ENCODE data around the gene SOX5.
"Not testable (repeated sequence)": the region's sequence is repeated elsewhere in the genome, so short reads cannot be mapped to it uniquely, and the experiment has no call there.

The SOX5 gene

DNA sequence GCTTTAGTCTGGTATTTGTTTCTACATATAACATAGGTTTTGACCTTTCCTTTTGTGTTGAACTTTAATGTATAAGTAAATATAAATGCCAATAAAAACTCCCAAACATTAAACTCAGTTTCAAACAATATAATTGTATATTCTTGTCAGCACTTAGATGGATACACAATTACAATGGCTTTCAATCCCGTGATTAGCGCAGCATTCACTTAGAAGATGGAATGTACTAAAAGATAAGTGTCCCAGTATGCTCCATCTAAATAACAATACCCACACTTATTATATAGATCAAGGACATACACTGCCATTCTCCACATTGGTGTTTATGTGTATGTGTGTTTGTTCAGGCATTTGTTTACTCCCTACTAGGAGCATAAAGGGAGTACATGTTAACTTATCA lies 193.1 kb downstream of the SOX5 start:
- no peak for DNase-seq (ENCODE audit: low spot score)

DNA sequence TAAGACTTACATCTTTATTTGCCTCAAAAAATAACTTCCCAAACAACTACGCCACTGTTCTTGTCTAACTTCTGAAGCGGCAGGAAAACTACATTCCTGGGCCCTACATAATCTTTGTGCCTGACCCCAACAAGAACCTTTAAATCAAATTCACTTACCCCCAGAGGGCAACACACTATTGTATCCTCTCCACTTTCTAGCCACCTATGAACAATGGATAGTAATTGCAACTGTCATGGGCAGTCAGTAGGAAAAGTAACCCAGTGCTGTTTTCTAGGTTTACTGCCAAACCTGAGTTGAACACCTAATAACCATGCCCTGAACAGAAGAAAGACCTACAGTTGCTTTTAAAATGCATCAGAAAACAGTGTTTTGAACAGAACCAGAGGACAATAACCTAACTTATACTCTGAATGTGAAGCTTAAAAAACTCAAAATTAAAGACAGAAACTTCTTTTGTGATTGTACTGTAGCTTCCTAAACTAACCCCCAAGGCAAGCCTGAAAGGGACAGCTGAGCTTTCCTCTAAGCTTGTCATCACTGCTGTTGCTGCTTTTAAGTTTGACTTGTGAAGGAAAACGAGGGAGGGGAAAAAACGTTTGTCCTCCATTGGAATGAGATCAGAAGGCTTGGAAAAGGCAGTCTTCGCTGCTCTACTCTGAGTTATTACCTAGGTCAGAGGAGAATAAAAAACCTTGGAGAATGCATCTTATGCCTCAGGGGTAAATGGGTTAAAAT lies 195.7 kb downstream of the SOX5 start:
- no peak for DNase-seq (ENCODE audit: low spot score)

DNA sequence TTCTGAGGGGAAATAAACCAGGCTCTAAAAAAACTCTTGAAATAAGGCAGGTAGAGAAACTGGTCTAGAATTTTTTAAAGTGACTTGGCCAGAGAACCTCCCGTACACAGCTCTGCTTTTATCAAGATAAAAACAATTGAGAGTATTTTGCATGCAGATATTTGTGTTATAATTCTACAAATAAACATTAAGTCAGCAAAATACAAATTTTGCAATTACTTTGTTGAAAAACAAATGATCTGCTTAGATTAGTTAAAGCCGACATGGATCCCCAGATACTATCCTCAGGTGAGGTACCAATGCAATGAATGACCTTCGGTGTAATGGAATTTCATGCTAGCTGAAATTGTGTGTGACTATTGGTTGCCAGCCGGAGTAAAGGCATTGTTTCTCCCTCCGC lies 197.2 kb downstream of the SOX5 start:
- no peak for DNase-seq (ENCODE audit: low spot score)

DNA sequence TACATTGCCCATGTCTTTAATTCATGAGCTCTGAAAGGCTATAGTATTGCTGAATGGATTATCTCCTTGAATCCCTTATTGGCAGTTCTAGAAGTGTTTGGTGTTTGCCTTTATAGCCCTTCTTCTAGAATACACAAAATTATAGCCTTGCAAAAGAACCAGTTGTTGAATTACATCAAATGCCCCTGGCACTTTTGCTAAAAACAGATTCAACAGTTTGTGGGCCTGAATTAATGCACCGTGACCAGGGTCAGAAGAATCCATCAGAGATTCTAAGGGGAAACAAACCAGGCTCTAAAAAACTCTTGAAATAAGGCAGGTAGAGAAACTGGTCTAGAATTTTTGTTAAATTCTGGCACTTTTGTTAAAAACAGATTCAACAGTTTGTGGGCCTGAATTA lies 197.8 kb downstream of the SOX5 start:
- DNase-seq (ENCODE audit: low spot score): no peak

DNA sequence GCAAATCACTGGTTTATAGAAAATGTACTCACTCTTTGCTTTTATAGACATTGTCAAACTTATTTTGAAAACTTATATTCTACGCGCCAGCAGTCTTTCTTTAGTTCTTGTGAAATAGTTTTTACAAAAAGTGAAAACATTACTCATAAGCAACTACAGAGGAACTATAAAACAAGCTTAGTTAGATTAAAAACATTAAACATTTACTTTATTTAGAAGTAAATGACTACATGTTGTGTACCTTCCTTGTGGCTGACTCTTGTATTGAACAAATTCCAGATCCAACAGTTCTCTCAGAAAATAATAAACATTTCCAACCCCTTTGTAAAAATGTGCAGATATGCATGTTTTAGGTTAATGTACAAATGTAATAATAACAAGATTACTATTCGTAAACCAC lies 198.5 kb downstream of the SOX5 start:
- DNase-seq (ENCODE audit: low spot score): no peak

DNA sequence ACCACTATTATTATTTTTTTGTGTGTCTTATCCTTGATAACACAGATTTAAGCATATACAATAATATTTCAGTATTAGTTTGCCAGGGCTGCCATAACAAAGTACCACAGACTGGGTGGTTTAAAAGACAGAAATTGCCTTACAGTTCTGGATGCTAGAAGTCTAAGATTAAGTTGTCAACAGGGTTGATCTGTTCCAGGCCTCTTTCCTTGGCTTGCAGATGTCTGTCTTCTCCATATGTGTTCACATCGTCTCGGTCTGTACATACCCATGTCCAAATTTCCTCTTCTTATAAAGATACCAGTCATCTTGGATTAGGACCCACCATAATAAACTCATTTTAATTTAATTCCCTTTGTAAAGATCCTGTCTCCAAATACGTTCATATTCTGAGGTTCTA lies 204.8 kb downstream of the SOX5 start:
- DNase-seq (ENCODE audit: low spot score): no peak

DNA sequence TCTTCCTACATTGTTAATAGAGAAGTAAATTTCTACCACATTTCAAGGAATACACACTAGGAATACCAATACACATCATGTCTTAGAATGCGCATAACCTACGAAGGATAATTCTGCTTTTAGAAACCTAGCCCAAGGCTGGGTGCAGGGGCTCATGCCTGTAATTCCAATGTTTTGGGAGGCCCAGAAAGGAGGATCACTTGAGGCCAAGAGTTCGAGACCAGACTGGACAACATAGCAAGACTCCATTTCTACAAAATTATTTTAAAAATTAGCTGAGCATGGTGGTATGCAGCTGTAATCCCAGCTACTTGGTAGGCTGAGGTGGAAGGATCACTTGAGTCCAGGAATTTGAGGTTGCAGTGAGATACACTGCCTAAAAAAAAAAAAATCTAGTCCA lies 206.9 kb downstream of the SOX5 start:
- DNase-seq (ENCODE audit: low spot score): no peak

DNA sequence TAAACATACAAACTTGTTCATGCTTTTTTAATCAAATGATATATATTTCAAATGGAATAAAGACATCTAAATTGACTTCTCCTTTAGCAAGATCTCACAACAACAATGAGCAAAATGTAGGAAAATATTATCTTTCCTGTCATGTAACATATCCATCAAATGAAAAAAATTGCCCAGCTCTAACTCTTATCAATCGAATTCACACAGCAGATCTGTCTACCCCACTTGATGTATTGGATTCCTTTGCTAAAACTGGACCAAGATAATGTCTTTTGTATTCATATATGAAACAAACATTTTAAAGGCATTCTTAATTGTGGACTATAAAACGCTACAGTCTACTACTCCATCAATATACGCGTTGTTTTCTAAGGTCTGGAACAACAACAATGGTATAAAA lies 218.0 kb downstream of the SOX5 start:
- no peak for DNase-seq (ENCODE audit: low spot score)

DNA sequence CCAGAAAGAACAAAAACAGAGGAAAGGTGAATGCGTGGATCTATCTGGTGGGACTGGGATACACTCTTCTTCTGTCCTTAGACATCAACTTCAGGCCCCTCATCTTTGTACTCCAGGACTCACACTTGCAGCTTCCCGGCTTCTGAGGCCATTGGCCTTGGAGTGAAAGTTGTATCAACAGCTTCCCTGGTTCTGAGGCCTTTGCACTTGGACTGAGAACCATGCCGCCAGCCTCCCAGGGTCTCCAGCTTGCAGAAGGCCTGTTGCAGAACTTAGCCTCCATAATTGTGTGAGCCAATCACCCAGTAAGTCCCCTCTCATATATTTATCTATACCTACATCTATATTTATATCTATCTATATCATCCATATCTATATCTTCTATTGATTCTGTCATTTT lies 218.4 kb downstream of the SOX5 start:
- no peak for DNase-seq (ENCODE audit: low spot score)

DNA sequence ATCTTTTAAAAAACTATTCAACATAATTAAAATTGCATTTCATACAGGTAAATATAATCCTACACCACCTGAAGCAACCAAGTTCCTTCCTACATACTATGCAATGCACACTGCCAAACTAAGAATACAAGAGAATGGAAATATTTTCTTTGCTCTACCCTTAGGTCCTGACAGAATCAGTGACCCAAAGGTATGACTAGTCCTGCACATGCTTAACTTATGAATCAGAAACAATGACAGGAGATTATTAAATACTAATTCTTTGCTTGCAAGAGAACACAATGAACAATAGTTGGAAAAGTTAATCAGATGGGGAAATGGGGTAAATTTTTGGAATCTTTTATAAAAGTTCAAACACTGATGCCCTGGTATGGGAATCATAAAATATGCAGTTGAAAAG lies 220.1 kb downstream of the SOX5 start:
- DNase-seq (ENCODE audit: low spot score): no peak

DNA sequence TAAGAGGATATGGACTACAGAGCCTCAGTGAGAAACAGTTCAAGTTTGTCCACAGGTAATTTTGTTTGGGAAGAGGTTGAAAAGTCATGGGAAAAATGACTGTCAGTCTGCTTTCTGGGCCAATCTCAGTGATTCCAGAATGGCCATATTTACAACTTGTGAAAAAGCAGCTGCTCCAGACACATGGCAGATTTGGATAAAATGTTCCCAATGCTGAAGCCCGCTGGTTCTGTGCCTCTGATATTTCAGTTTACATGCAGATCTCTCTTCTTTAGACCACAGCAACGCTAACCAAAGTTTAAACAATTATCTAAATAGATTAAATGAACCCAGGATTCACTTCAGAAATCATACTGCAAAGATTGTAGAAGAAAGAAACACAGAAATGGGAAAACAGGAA lies 222.8 kb downstream of the SOX5 start:
- no peak for DNase-seq (ENCODE audit: low spot score)

DNA sequence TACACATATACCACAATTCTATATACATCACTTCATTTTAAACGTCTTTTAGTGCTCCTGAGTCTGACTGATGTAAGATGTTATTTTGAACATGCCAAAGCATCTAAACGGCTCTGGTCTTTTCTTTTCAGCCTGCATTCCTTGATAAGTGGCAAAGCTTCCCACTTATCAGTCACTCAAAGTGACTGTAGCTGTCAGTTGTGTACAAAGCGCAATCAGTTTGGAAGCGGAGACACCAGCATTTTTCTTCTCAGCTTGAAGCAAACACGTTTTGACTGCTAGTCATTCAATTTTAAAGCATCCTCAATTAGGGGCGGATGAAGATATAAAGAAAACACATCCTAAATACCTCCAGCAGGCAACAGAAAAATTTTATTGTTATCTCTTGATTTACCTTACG lies 226.8 kb downstream of the SOX5 start:
- DNase-seq (ENCODE audit: low spot score): no peak

DNA sequence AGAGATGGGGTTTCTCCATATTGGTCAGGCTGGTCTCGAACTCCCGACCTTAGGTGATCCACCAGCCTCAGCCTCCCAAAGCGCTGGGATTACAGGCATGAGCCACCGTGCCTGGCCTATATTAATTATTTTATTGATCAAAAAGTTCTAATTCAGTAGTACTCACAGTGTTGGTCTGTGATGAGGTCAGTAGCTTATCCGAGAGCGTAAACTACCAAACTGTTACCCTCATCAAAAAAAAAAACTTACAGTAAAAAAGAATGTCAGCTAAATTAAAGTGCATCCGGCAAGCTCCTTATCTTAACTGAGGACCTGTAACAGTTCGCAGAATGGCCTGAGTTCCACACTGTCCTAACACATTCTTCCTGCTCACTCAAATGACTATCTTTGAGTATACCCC lies 228.2 kb downstream of the SOX5 start:
- no peak for DNase-seq (ENCODE audit: low spot score)

DNA sequence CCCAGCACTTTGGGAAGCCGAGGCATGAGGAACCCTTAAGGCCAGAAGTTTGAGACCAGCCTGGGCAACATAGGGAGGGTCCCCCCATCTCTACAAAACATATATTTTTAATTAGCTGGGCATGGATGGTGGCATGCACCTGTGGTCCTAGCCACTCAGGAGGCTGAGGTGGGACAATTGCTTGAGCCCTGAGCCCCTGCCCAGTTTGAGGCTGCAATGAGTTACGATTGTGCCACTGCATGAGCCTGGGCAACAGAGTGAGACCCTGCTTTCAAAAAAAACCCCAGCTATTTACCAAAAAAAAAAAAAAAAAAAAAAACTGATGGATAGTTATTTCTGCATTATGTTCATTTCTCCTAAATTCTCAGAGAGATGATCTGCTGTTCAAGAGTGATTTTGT lies 230.0 kb downstream of the SOX5 start:
- no peak for DNase-seq (ENCODE audit: low spot score)

DNA sequence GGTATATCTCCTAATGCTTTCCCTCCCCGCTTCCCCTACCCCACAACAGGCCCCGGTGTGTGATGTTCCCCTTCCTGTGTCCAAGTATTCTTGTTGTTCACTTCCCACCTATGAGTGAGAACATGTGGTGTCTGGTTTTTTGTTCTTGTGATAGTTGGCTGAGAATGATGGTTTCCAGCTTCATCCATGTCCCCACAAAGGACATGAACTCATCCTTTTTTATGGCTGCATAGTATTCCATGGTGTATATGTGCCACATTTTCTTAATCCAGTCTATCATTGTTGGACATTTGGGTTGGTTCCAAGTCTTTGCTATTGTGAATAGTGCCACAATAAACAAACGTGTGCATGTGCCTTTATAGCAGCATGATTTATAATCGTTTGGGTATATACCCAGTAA lies 239.1 kb downstream of the SOX5 start:
- DNase-seq (ENCODE audit: low spot score): not testable (repeated sequence)

DNA sequence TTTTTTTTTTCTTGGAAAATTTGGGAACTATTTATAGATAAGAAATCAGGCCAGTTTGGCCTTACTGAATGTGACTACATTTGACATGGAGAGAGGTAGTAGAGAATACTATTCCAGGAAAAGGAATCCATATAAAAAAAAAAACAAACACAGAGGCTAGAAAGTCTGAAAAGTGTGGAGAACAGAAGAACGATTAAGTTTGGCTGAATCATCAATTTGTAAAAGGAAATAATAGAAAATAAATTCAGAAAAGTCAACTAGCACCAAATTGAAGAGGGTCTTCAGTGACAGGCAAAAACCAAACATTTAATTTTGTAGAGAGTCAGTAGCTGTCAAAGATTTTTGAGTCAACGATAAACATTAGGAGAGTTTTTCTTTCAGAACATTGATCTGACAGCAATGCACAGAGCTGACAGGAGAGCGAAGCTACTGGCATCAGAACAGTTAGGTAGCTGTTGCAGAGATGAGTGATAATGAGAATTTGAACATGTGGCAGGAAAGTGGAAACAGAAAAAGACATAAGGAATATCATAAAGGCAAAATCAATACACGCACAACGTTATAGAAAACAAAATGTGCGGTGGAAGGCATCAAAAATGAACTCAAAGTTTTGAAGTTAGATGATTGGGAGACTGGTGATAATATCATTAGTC lies 241.2 kb downstream of the SOX5 start:
- DNase-seq (ENCODE audit: low spot score): no peak

DNA sequence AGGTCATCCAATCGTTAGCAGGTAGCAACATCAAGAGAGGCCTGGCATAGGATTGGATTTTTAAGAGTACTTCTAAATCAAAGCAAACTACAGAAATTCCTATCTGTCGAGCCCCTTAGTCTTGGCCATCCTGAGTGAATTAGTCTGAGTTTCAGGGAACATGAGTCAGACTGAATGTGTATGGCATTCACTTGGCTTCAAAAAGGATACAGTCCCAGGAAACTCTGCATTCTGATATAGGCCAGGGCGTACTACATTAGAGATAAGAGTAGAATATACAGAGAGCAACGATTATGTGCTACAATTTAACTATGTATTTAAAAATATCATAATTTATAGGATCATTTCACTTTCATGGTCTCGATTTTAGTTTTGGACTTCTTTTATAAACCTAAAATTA lies 242.2 kb downstream of the SOX5 start:
- DNase-seq (ENCODE audit: low spot score): no peak

DNA sequence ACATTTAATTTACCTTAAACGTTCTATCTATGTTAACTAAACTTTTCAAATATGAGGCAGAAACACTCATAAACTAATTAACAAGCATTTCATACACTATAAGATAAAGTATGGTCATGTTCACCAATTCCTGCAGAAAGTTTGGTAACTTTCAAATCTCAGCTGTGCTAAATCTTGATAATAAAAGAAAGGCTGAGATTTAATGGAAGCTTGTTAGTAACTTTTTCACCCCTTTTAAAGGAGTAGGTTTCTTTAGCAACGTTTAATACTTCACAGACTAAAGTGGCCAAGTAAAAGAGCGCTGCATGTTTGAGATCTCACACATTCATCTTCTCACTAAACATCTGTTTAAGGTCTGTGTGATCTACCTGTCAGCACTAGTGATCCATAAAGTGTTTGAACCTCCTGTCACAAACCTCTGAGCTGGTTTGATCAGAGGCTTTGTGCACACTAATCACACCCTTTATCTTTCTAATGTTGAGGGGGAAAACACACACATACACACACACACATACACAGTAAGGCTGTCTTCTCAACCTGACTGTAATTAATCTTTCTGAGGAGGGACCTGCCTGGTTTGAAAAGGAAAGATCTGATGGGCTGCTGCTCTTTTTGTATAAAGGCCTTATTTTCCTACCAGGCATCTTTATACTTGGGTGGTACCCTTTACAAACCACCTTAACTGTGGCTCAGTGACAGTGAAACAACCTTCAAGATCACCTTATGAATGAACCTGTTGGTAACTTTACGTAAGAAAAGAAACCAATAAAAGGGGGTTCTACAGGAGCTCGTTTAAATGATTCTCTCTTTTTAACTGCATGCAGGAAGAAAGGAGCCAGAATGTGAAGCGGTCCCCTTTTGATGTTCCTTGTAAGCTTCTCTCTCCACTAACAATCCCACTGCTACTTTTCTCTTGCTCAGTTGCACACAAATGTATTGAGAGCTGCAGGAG lies 244.2 kb downstream of the SOX5 start:
- no peak for DNase-seq (ENCODE audit: low spot score)

DNA sequence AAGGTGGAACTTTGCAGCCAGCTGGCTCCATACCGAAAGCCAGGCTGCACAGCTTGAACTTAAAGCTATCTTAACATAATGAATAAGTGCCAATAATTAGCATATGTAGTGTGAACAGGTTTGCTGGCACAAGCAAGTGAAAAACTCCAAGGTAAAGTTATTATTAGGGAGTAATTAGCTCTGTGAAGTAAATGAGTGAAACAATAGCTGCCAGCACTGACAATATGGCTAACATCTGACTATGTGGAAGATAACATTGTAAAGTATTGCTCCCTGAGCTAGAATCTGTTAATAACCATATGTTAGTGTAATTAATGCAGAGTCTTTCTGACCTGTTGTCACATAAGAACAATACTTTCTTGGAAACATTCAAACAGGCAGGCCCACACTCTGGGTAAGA lies 246.4 kb downstream of the SOX5 start:
- no peak for DNase-seq (ENCODE audit: low spot score)

DNA sequence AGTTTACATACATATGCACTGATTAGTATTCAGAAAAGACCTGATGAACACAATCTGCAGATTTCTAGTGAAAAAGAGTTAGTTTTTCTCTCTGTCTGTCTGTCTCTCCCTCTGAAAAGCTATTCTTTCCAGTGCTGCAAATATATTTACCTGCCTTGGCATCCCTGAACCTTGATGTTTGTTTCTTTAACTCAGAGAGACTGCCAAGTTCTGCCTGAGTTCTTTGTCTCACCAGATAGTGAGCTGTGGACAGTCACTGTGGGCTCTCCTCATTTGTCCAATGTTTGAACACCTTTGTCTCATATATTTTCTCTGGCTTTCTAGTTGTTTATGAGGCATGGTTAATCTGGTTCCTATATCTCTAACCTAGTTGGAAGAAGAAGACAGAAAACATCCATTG lies 250.4 kb downstream of the SOX5 start:
- no peak for DNase-seq (ENCODE audit: low spot score)

DNA sequence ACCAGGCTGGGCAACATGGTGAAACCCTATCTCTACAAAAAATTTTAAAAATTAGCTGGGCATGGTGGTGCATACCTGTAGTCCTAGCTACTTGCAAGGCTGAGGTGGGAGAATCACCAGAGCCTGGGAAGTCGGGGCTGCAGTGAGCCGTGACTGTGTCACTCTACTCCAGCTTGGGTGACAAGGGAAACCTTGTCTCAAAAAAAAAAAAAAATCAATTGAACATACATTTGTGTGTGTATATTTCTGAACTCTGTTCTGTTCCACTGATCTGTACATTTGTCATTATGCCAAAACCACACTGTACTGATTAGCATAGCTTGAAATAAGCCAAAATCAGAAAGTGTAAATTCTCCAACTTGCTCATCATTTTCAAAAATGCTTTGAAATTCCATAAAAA lies 254.6 kb downstream of the SOX5 start:
- DNase-seq (ENCODE audit: low spot score): no peak

DNA sequence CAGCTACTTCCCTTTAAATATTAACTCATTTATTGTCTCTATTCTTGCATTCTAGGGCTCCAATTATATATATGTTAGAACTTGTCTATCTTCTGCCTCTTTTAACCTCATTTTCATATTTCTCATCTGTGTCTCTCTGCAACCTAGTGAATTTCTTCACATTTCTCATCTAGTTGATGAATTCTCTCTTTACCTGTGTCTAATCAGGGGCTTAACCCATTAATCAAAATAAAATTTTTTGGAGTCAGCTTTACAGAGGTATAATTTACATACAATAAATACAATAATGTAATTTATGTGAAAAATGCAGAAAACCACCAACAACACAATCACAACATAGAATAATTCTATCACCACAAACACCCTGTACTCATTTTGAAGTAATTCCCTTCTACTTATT lies 255.2 kb downstream of the SOX5 start:
- DNase-seq (ENCODE audit: low spot score): no peak

DNA sequence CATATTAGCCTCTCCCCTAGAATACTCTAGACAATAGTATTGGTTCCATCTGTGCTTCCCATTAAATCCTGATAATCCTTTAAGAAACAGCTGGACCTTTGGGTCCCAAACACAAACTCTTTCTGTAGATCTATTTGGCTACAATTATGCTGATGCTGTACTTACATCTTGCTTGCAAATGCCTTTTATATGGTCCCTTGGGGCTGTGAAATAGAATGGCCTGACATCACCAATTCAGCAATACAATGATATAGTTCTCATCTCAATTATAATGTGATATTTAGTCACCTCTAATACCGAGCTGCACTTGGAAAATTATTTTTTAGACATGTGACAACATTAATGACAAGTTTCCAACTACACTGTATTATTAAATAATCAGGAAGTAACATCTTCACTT lies 261.5 kb downstream of the SOX5 start:
- DNase-seq (ENCODE audit: low spot score): no peak

All from activated CD4-positive, alpha-beta T cell treated with anti-CD3 and anti-CD28 coated beads, Interleukin-2, Interleukin-4, amounts not matched to agents 100 ng/mL and 50 ng/mL, durations not matched to agents 16 hours and 8 hours (primary cell).